A673 (cell line): ENCODE data around the gene ARHGAP6. TPM values are rescaled to one million over a fixed set of nuclear protein-coding genes. Genes with fewer than 3 reads are reported as not detected.
A peak's percentile ranks its signal among the peaks of the same experiment; 100 is the strongest.

ENCODE experiments used
- BruUV-seq: library from RNA; stranded (reverse); fragments of 400-500 nt; replicated peaks from 2 replicates; lab custom pipeline; 2021; lab: Mats Ljungman, UMichigan
- CTCF ChIA-PET: fragments of 300-600 bp; sonication (Branson Sonifier 250); formaldehyde crosslinking; loops from one replicate; lab custom pipeline; 2022; ENCODE audit warnings: antibody characterized with exemption; lab: Charles Lee
- POLR2A ChIA-PET: fragments of 300-600 bp; sonication (Branson Sonifier 250); formaldehyde crosslinking; loops from one replicate; lab custom pipeline; 2022; ENCODE audit warnings: antibody characterized with exemption; ENCODE audit not compliant: low non-redundant PET; lab: Charles Lee
- DNase-seq: peaks from one replicate; pipeline ENCODE4 v3.0.0-alpha.2; 2015; ENCODE audit warnings: low spot score
- H3K27ac ChIP-seq: fragments of 200-600 bp; sonication (generic); 2 replicates; pipeline ENCODE4 v1.5.1; 2016; ENCODE audit warnings: mixed run types, low read depth, mild to moderate bottlenecking, mixed read lengths, antibody characterized with exemption, low read length; ENCODE audit not compliant: poor library complexity, severe bottlenecking
- H3K27me3 ChIP-seq: fragments of 200-600 bp; sonication (generic); replicated peaks from 2 replicates; pipeline ENCODE4 v1.6.1; 2017; ENCODE audit warnings: mixed run types, low read depth, mild to moderate bottlenecking, mixed read lengths, antibody characterized with exemption, low read length; ENCODE audit not compliant: insufficient read depth, poor library complexity
- H3K36me3 ChIP-seq: fragments of 200-600 bp; sonication (generic); 2 replicates; pipeline ENCODE4 v1.6.1; 2016; ENCODE audit warnings: mixed run types, mild to moderate bottlenecking, mixed read lengths, antibody characterized with exemption, low read length; ENCODE audit not compliant: insufficient read depth, poor library complexity, severe bottlenecking
- H3K4me1 ChIP-seq: fragments of 200-600 bp; sonication (generic); 2 replicates; pipeline ENCODE4 v1.6.1; 2017; ENCODE audit warnings: mixed run types, mild to moderate bottlenecking, mixed read lengths, antibody characterized with exemption, low read length; ENCODE audit not compliant: insufficient read depth, poor library complexity, severe bottlenecking
- H3K4me3 ChIP-seq: fragments of 200-600 bp; sonication (generic); 2 replicates; pipeline ENCODE4 v1.5.1; 2016; ENCODE audit warnings: low read depth, mixed run types, mild to moderate bottlenecking, mixed read lengths, low read length; ENCODE audit not compliant: poor library complexity, severe bottlenecking
- H3K9me3 ChIP-seq: fragments of 200-600 bp; sonication (generic); 2 replicates; pipeline ENCODE4 v1.6.1; 2016; ENCODE audit warnings: mixed run types, low read depth, mild to moderate bottlenecking, mixed read lengths, antibody characterized with exemption, low read length; ENCODE audit not compliant: poor library complexity, severe bottlenecking
- EZH2 ChIP-seq: fragments of 200-600 bp; sonication (generic); IDR thresholded peaks from 2 replicates; pipeline ENCODE4 v1.6.1; 2017; ENCODE audit warnings: borderline replicate concordance, low read depth, mild to moderate bottlenecking, mixed read lengths, antibody characterized with exemption, low read length; ENCODE audit not compliant: poor library complexity, severe bottlenecking
- intact Hi-C: fragments of 100-400 bp; cut with micrococcal nuclease; formaldehyde crosslinking; loops from one replicate; pipeline ENCODE4 v1.10.0; 2022; ENCODE audit not compliant: unreplicated experiment
- total RNA-seq: library from RNA; stranded (reverse); gene quantifications from 2 replicates; pipeline ENCODE4 v1.2.3, GENCODE V29; 2021
- TF ChIP-seq, protein P1 (sequence below): fragments of 300-800, 200-600 bp; sonication (generic); conservative IDR thresholded peaks from 2 replicates; pipeline ENCODE4 v1.5.1; 2017; ENCODE audit warnings: low read depth, mild to moderate bottlenecking, antibody characterized with exemption, low read length, moderate library complexity, mixed read lengths

Gene ARHGAP6
- total RNA-seq, 1 experiment from 2014 or later, result not detected

DNA sequence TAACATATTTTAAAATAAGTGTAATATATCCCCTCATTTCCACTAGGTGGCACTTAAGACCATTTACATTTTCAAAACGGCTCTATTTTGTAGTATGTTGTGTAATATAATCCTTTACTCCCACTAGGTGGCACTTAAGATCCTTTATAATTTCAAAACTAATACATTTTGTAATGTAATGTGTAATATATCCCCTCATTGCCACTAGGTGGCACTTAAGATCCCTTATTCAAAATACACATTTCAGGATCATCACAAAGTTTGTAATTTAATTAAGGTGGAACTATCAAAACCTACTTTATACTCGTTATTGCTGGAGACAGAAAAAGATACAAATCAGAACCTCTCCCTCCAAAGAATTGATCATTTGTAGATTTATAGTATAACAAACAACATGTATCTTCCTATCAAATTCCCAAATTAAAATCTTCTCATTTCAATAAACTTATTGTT lies 132.5 kb downstream of the ARHGAP6 start:
- no peaks in the 10 kb centered on the region for H3K36me3 ChIP-seq
- ChIA-PET CTCF (no interaction called here), POLR2A (no interaction called here)
- intact Hi-C loops, result loop anchor here (1.0 to 10.0 kb wide), 5 partner anchors 192 to 1341 kb away; no protein-coding TSS in a partner anchor
- H3K27ac ChIP-seq, result no peak overlapping the region
- DNase-seq, result peak; percentile 89
- TF ChIP-seq, protein P1, sequence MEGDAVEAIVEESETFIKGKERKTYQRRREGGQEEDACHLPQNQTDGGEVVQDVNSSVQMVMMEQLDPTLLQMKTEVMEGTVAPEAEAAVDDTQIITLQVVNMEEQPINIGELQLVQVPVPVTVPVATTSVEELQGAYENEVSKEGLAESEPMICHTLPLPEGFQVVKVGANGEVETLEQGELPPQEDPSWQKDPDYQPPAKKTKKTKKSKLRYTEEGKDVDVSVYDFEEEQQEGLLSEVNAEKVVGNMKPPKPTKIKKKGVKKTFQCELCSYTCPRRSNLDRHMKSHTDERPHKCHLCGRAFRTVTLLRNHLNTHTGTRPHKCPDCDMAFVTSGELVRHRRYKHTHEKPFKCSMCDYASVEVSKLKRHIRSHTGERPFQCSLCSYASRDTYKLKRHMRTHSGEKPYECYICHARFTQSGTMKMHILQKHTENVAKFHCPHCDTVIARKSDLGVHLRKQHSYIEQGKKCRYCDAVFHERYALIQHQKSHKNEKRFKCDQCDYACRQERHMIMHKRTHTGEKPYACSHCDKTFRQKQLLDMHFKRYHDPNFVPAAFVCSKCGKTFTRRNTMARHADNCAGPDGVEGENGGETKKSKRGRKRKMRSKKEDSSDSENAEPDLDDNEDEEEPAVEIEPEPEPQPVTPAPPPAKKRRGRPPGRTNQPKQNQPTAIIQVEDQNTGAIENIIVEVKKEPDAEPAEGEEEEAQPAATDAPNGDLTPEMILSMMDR, result peak; percentile 96
- no peak for TF ChIP-seq EZH2
- H3K9me3 ChIP-seq, result no peaks in the 10 kb centered on the region
- no peak overlapping the region for H3K4me3 ChIP-seq
- no TSS peak for BruUV-seq
- peaks cover 4% of the 10 kb centered on the region for H3K27me3 ChIP-seq
- H3K4me1 ChIP-seq, result no peaks in the 10 kb centered on the region

- intact Hi-C loops, result loop anchor here (1.0 to 10.0 kb wide), 5 partner anchors 192 to 1340 kb away; no protein-coding TSS in a partner anchor
- no peak for DNase-seq
- Histone ChIP-seq H3K4me1 (no peaks in the 10 kb centered on the region), H3K27ac (no peak overlapping the region), H3K36me3 (no peaks in the 10 kb centered on the region), H3K4me3 (no peak overlapping the region), H3K9me3 (no peaks in the 10 kb centered on the region), H3K27me3 (peaks cover 10% of the 10 kb centered on the region)
- POLR2A ChIA-PET, result no interaction called here
- no peak for TF ChIP-seq EZH2
- TF ChIP-seq, protein P1, result no peak
- BruUV-seq, result no TSS peak
- CTCF ChIA-PET, result interaction anchor here (0.7 to 1.2 kb wide), 2 partner anchors 151 to 934 kb away, joined by 3 read pairs; no protein-coding TSS in a partner anchor
These were observed 133.2 kb downstream of the ARHGAP6 start for GRCh38 chrX:11532291-11533078.

- H3K36me3 ChIP-seq, result no peaks in the 10 kb centered on the region
- intact Hi-C loops, result loop anchor here (2.0 to 10.0 kb wide), 3 partner anchors 150 to 1339 kb away; no protein-coding TSS in a partner anchor
These were observed 134.5 kb downstream of the ARHGAP6 start for GRCh38 chrX:11531226-11531625.

More at GRCh38 chrX:11531226-11531625, 134.5 kb downstream of the ARHGAP6 start:
- H3K4me3 ChIP-seq, result no peak overlapping the region
- POLR2A ChIA-PET, result no interaction called here
- H3K27ac ChIP-seq, result no peak overlapping the region
- no peak for TF ChIP-seq EZH2
- TF ChIP-seq, protein P1, result peak; percentile 30; the same call in 1 of the 2 replicates
- H3K9me3 ChIP-seq, result no peaks in the 10 kb centered on the region
- DNase-seq, result peak; percentile 3
- H3K4me1 ChIP-seq, result no peaks in the 10 kb centered on the region
- H3K27me3 ChIP-seq, result peaks cover 10% of the 10 kb centered on the region
- BruUV-seq, result no TSS peak
- CTCF ChIA-PET, result interaction anchor here (0.5 to 1.2 kb wide), 4 partner anchors 9 to 195 kb away, joined by 3 to 4 read pairs (median 3); no protein-coding TSS in a partner anchor
